Iris pigment epithelial cell (primary cell): ENCODE results near the gene BPIFA1.

ENCODE experiments used
- DNase-seq: peaks from one replicate; pipeline ENCODE4 v3.0.0-alpha.2; 2011; ENCODE audit warnings: low read depth

Gene BPIFA1

GRCh38 chr20:33279261-33279910 lies 43.6 kb downstream of the BPIFA1 start:
- no peak for DNase-seq

GRCh38 chr20:33280000-33280680 lies 44.3 kb downstream of the BPIFA1 start:
- DNase-seq: no peak

- no peak for DNase-seq
Observed at GRCh38 chr20:33280775-33281174, 45.0 kb downstream of the BPIFA1 start.

- no peak for DNase-seq
Observed at GRCh38 chr20:33281550-33282146, 45.9 kb downstream of the BPIFA1 start.

GRCh38 chr20:33282196-33282934 lies 46.6 kb downstream of the BPIFA1 start:
- no peak for DNase-seq

GRCh38 chr20:33282991-33283555 lies 47.3 kb downstream of the BPIFA1 start, which contains the start of gene BPIFB1:
Gene BPIFB1, plus strand, starts transcription at chr20:33283214. Its CDS starts 2,860 bp downstream, at chr20:33286074.
- no peak for DNase-seq

- no peak for DNase-seq
Observed at GRCh38 chr20:33284284-33284683, 48.5 kb downstream of the BPIFA1 start.

GRCh38 chr20:33284937-33285336 lies 49.1 kb downstream of the BPIFA1 start:
- no peak for DNase-seq

GRCh38 chr20:33285861-33286495 lies 50.2 kb downstream of the BPIFA1 start:
- no peak for DNase-seq

GRCh38 chr20:33287884-33288283 lies 52.1 kb downstream of the BPIFA1 start:
- no peak for DNase-seq

- no peak for DNase-seq
Observed at GRCh38 chr20:33290852-33291251, 55.1 kb downstream of the BPIFA1 start.

- DNase-seq: no peak
Observed at GRCh38 chr20:33291416-33291815, 55.6 kb downstream of the BPIFA1 start.

- peak; percentile 5 for DNase-seq
Observed at GRCh38 chr20:33291830-33292355, 56.1 kb downstream of the BPIFA1 start.
